ENCODE measurements around the gene CD276.
A peak's percentile ranks its signal among the peaks of the same experiment; 100 is the strongest.

GRCh38 chr15:73683257-73683776 is 866 bp upstream of the CD276 start:
- TF ChIP-seq CTCF (IDR thresholded peaks at IDR 0.05) (peak in 2 of 6 experiments; percentile 10 to 17), POLR2A (IDR thresholded peaks at IDR 0.05) (no peak)
